DOHH2 (cell line): ENCODE results near the gene CTNNAL1.

Source experiments
- EZH2phosphoT487 ChIP-seq: fragments of 200-600 bp; sonication (generic); IDR thresholded peaks from 2 replicates; pipeline ENCODE4 v1.6.1; 2017; ENCODE audit warnings: borderline replicate concordance, mild to moderate bottlenecking, antibody characterized with exemption, low read length, moderate library complexity, mixed read lengths
- TF ChIP-seq, protein P1 (sequence below): fragments of 200-600 bp; sonication (generic); IDR thresholded peaks from one replicate; pipeline ENCODE4 v1.5.1; 2014; ENCODE audit warnings: antibody characterized with exemption, mild to moderate bottlenecking, low read depth, low read length; ENCODE audit not compliant: poor library complexity, severe bottlenecking

DNA sequence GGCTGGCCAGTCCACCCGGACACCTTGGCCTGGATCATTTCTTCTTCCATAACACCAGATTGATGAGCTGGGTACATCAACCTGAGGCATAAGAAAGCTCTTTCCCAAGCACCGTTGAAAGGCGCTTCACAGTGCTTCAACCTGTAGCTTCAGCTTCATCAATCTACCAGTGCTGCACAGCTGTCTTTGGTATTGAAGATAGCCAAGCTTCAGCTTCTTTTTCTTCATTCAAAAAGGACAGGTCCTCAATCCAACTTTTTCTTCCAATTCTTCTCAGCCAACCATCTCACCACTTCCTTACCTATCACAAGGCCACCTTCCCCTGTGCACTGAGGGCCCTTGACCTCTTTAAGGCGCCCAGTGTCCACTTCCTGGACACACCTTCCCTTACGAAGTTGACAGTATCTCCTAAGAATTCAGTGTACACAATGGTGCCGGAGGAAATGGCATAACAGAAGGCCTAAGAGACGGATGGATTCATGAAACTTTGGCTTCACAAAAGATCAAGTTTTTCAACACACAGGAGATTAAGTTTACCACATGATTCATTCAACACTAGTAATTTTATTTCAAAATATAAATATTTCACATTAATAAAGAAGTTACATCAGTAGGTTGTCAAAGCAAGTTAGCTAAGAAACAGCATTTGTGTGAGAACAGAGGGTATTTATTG lies 1.4 kb upstream of the CTNNAL1 start:
- TF ChIP-seq, protein P1, sequence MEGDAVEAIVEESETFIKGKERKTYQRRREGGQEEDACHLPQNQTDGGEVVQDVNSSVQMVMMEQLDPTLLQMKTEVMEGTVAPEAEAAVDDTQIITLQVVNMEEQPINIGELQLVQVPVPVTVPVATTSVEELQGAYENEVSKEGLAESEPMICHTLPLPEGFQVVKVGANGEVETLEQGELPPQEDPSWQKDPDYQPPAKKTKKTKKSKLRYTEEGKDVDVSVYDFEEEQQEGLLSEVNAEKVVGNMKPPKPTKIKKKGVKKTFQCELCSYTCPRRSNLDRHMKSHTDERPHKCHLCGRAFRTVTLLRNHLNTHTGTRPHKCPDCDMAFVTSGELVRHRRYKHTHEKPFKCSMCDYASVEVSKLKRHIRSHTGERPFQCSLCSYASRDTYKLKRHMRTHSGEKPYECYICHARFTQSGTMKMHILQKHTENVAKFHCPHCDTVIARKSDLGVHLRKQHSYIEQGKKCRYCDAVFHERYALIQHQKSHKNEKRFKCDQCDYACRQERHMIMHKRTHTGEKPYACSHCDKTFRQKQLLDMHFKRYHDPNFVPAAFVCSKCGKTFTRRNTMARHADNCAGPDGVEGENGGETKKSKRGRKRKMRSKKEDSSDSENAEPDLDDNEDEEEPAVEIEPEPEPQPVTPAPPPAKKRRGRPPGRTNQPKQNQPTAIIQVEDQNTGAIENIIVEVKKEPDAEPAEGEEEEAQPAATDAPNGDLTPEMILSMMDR: no peak
- no peak for TF ChIP-seq EZH2phosphoT487
